HL-60 (cell line): ENCODE results near the gene DNAJA4.

ENCODE experiments used
- CTCF ChIP-seq: IDR thresholded peaks from one replicate; pipeline ENCODE4 v1.5.1; 2011; ENCODE audit warnings: low read length, control low read depth, inconsistent platforms; ENCODE audit not compliant: insufficient read depth
- GABPA ChIP-seq: IDR thresholded peaks from 2 replicates; pipeline ENCODE4 v1.6.1; 2012; ENCODE audit warnings: low read depth
- POLR2AphosphoS5 ChIP-seq: IDR thresholded peaks from 2 replicates; pipeline ENCODE4 v1.6.1; 2012; ENCODE audit warnings: low read depth
- REST ChIP-seq: IDR thresholded peaks from 2 replicates; pipeline ENCODE4 v1.6.1; 2012; ENCODE audit warnings: low read depth; ENCODE audit not compliant: insufficient replicate concordance
- SPI1 ChIP-seq: IDR thresholded peaks from 2 replicates; pipeline ENCODE4 v1.6.1; 2012; ENCODE audit warnings: low read depth, mild to moderate bottlenecking, borderline replicate concordance

GRCh38 chr15:78321041-78321570, 56.7 kb downstream of the DNAJA4 start:
- no peak for TF ChIP-seq CTCF
- no peak for TF ChIP-seq GABPA
- no peak for TF ChIP-seq POLR2AphosphoS5
- TF ChIP-seq SPI1, result no peak
- TF ChIP-seq REST, result no peak
